Endodermal cell (in vitro differentiated cells): Measurements from ENCODE around the gene HUS1B. TPM values are rescaled to one million over a fixed set of nuclear protein-coding genes. Genes with fewer than 3 reads are reported as not detected.

Experiments
- DNase-seq: peaks from one replicate; pipeline ENCODE4 v3.0.0-alpha.2; 2017
- H3K27ac ChIP-seq: 2 replicates; pipeline ENCODE4 v1.5.1; 2013; ENCODE audit warnings: mild to moderate bottlenecking, low read depth, low read length, moderate library complexity
- H3K27me3 ChIP-seq: 2 replicates; pipeline ENCODE4 v1.6.1; 2013; ENCODE audit warnings: mild to moderate bottlenecking, low read length, moderate library complexity; ENCODE audit not compliant: insufficient read depth, control insufficient read depth, poor library complexity, severe bottlenecking
- H3K36me3 ChIP-seq: 2 replicates; pipeline ENCODE4 v1.7.0; 2013; ENCODE audit warnings: mild to moderate bottlenecking, low read length, moderate library complexity; ENCODE audit not compliant: control insufficient read depth, insufficient read depth
- H3K4me1 ChIP-seq: one replicate; pipeline ENCODE4 v1.7.0; 2013; ENCODE audit warnings: low read length; ENCODE audit not compliant: control insufficient read depth, insufficient read depth
- H3K4me3 ChIP-seq: 2 replicates; pipeline ENCODE4 v1.5.1; 2013; ENCODE audit warnings: mild to moderate bottlenecking, low read length, moderate library complexity
- H3K9ac ChIP-seq: 2 replicates; pipeline ENCODE4 v1.6.1; 2013; ENCODE audit warnings: mild to moderate bottlenecking, low read length, moderate library complexity; ENCODE audit not compliant: poor library complexity, severe bottlenecking; ENCODE audit errors: extremely low read depth
- H3K9me3 ChIP-seq: 2 replicates; pipeline ENCODE4 v1.6.1; 2013; ENCODE audit warnings: mild to moderate bottlenecking, low read length, moderate library complexity; ENCODE audit not compliant: control insufficient read depth
- H3K27ac Mint-ChIP-seq: 2 replicates; pipeline ENCODE4 v1.8.0; 2020; ENCODE audit warnings: mixed read lengths
- H3K27me3 Mint-ChIP-seq: 2 replicates; pipeline ENCODE4 v1.8.0; 2021; ENCODE audit warnings: mild to moderate bottlenecking, mixed read lengths; ENCODE audit not compliant: insufficient read depth
- H3K36me3 Mint-ChIP-seq: 2 replicates; pipeline ENCODE4 v1.8.0; 2020; ENCODE audit warnings: low read depth, mixed read lengths
- H3K4me1 Mint-ChIP-seq: 2 replicates; pipeline ENCODE4 v1.8.0; 2020; ENCODE audit warnings: mixed read lengths
- H3K4me3 Mint-ChIP-seq: 2 replicates; pipeline ENCODE4 v1.8.0; 2020; ENCODE audit warnings: mild to moderate bottlenecking, moderate library complexity, mixed read lengths
- H3K9me3 Mint-ChIP-seq: 2 replicates; pipeline ENCODE4 v1.8.0; 2020; ENCODE audit warnings: mild to moderate bottlenecking, mixed read lengths
- CTCF ChIP-seq: fragments of 200-600 bp; sonication (generic); conservative IDR thresholded peaks from 2 replicates; pipeline ENCODE4 v1.5.0; 2021; ENCODE audit warnings: antibody characterized with exemption, mild to moderate bottlenecking
- WGBS, 2 experiments: methylation state at CpG; one replicate each; pipeline versions ENCODE4 v1.1.5 to v1.1.7; 2013; ENCODE audit warnings: missing lambda C conversion rate in 2 of 2, mixed read lengths in 1 of 2; ENCODE audit not compliant: insufficient coverage in 1 of 2, insufficient read length in 1 of 2; 5-methylcytosine and 5-hydroxymethylcytosine counted together
- total RNA-seq, 2 donors: library from RNA; stranded (reverse); fragmentation: NEBNext Ultra II Directional in 1 of 2; extraction: Animal tissue kit (Norgen Biotek cat#: 25700) in 1 of 2; gene quantifications; 2 replicates in 1 of 2; 3 replicates in 1 of 2; pipeline ENCODE4 v1.2.1, GENCODE V29; 2021

Gene HUS1B
- total RNA-seq, 2 donors from 2014 or later = 1.0 to 1.1 TPM

- Histone ChIP-seq H3K36me3 (peaks cover 5% of the 10 kb centered on the region), H3K4me3 (peak overlapping the region; percentile 50), H3K27ac (no peak overlapping the region), H3K4me1 (peaks cover 15% of the 10 kb centered on the region), H3K9me3 (no peaks in the 10 kb centered on the region), H3K27me3 (no peaks in the 10 kb centered on the region), H3K9ac (no peak overlapping the region)
- DNase-seq = peak; percentile 79
- Mint-ChIP-seq H3K27me3 (no peaks in the 10 kb centered on the region), H3K4me1 (peaks cover 46% of the 10 kb centered on the region), H3K9me3 (no peaks in the 10 kb centered on the region), H3K27ac (peak overlapping the region; percentile 50), H3K4me3 (peak overlapping the region; percentile 40), H3K36me3 (no peaks in the 10 kb centered on the region)
- TF ChIP-seq CTCF = no peak
- 9 to 19% methylated on average over 7 to 15 of the region's 15 CpGs for WGBS, 2 experiments
Measured at GRCh38 chr6:683742-684440, 27.0 kb upstream of the HUS1B start.

GRCh38 chr6:680666-681340 lies 23.9 kb upstream of the HUS1B start:
- peaks cover 46% of the 10 kb centered on the region for H3K4me1 Mint-ChIP-seq
- 39 to 72% methylated on average over 4 to 5 of the region's 5 CpGs for WGBS, 2 experiments
- peaks cover 2% of the 10 kb centered on the region for H3K9me3 Mint-ChIP-seq
- Histone ChIP-seq H3K9me3 (no peaks in the 10 kb centered on the region), H3K9ac (no peak overlapping the region), H3K4me1 (peaks cover 15% of the 10 kb centered on the region), H3K4me3 (no peak overlapping the region), H3K36me3 (no peaks in the 10 kb centered on the region), H3K27me3 (no peaks in the 10 kb centered on the region), H3K27ac (no peak overlapping the region)
- peak overlapping the region; percentile 2 for H3K27ac Mint-ChIP-seq
- TF ChIP-seq CTCF = no peak
- H3K36me3 Mint-ChIP-seq = peaks cover 7% of the 10 kb centered on the region
- DNase-seq = no peak
- H3K4me3 Mint-ChIP-seq = no peak overlapping the region
- no peaks in the 10 kb centered on the region for H3K27me3 Mint-ChIP-seq

GRCh38 chr6:680251-680650 lies 23.4 kb upstream of the HUS1B start:
- peaks cover 42% of the 10 kb centered on the region for H3K4me1 Mint-ChIP-seq
- 15% methylated on average over 2 of the region's 2 CpGs; no CpG with 5 or more reads in 1 of the 2 experiments for WGBS, 2 experiments
- Histone ChIP-seq H3K36me3 (no peaks in the 10 kb centered on the region), H3K9me3 (no peaks in the 10 kb centered on the region), H3K4me3 (no peak overlapping the region), H3K27ac (no peak overlapping the region), H3K4me1 (peaks cover 15% of the 10 kb centered on the region), H3K27me3 (no peaks in the 10 kb centered on the region), H3K9ac (no peak overlapping the region)
- no peak overlapping the region for H3K4me3 Mint-ChIP-seq
- peaks cover 7% of the 10 kb centered on the region for H3K36me3 Mint-ChIP-seq
- H3K27me3 Mint-ChIP-seq = no peaks in the 10 kb centered on the region
- H3K9me3 Mint-ChIP-seq = peaks cover 2% of the 10 kb centered on the region
- DNase-seq = no peak
- peak overlapping the region; percentile 4 for H3K27ac Mint-ChIP-seq
- no peak for TF ChIP-seq CTCF
